GM08714 (cell line): ENCODE data around the gene ENAM.
A peak's percentile ranks its signal among the peaks of the same experiment; 100 is the strongest.

Source experiments
- H3K4me3 ChIP-seq: fragments of 200-500 bp; sonication (Bioruptor generic); 2 replicates; pipeline ENCODE4 v1.5.1; 2014; ENCODE audit warnings: mild to moderate bottlenecking, low read length, inconsistent platforms
- ZNF274 ChIP-seq: IDR thresholded peaks from 2 replicates; pipeline ENCODE4 v1.6.1; 2012; ENCODE audit warnings: mild to moderate bottlenecking, low read depth, low read length

The ENAM gene

DNA sequence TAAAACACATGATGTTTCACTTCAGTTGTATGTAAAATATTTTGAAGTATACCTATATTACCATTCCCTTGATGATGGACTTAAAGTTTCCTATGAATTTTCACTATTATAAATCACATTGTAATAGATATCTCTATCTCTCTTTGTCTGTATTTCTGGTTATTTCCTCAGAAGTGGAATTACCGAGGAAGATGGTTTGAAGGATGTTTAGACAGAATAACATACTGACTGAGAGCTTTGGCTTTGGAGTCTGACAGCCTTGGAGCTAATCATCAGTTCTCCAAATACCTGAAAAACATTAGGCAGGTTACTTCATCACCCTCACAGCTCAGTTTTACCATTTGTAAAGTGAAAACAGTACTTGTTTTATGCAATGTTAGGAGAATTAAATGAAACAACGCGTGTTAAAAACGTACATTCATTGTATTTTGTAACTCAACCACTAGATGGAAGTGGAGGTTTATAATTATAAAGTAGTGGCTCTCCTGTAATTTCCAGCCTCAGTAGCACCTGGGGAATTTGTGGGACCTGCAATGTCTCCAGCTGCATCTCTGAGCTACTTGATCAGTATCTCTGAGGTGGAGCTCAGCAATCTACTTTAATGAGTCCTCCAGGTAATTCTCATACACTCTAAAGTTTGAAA lies 23.4 kb downstream of the ENAM start:
- no peak for TF ChIP-seq ZNF274
- no peak overlapping the region for H3K4me3 ChIP-seq

GRCh38 chr4:70654605-70655011 lies 26.1 kb downstream of the ENAM start:
- TF ChIP-seq ZNF274 = no peak

GRCh38 chr4:70657326-70657725 lies 28.8 kb downstream of the ENAM start:
- H3K4me3 ChIP-seq = no peak overlapping the region
- TF ChIP-seq ZNF274 = no peak

More at GRCh38 chr4:70654605-70655011, 26.1 kb downstream of the ENAM start:
- H3K4me3 ChIP-seq = no peak overlapping the region

DNA sequence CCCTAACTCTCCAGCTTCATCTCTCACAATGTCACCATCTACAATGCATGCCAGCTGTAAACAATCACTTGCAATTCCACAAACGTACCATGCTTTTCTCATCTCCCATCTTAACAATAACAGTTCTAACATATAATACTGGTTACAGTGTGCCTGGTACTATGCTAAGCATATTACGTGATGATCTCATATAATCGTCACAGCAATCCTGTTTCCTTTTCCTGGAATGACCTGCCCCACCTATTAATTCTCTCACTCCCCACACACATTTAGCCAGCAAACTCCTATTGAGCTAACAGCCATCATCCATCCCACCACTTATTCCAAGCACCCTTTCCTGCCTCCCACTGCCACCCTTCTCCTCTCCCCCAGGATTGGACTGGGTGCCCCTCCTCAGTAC lies 29.9 kb downstream of the ENAM start:
- H3K4me3 ChIP-seq = peak overlapping the region; percentile 49; the same call in 1 of the 2 replicates
- TF ChIP-seq ZNF274 = no peak

DNA sequence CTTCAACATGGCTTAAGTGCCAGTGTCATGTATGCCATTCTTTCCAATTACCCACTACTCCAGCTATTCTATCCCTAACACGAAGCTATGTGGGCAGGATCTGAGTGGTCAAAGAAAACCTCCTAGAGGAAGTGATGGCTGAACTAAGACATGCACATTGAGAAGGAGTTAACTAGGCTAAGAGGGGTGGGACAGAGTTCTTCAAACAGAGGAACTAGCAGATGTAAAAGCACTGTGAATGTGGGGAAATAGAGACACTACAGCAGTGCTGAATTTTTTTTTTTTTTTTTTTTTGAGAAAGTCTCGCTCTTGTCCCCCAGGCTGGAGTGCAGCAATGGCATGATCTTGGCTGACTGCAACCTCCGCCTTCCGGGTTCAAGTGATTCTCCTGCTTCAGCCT lies 31.6 kb downstream of the ENAM start:
- no peak for TF ChIP-seq ZNF274

DNA sequence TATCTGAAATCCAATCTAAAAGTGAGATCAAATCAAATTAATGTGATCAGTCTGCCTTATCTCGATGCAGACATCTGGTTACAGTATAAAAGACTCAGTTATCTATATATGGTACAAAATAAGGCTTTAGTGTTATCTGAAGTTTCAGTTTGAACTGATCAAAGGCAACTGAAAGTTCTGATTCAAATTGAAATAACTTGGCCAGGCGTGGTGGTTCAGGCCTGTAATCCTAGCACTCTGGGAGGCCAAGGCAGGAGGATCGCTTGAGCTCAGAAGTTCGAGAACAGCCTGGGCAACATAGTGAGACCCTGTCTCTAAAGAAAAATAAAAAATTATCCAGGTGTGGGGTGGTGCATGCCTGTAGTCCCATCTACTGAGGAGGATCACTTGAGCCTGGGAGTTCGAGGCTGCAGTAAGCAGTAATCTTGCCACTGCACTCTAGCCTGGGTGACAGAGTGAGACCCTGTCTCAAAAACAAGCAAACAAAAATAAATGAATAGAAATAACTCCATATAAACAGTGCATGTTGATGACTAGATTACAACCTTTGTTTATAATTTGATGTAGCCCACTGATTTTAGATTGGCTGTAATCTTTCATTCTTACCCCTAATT lies 32.9 kb downstream of the ENAM start:
- H3K4me3 ChIP-seq = peak overlapping the region; percentile 55; the same call in 1 of the 2 replicates

More for the DNA sequence above, 31.6 kb downstream of the ENAM start:
- peak overlapping the region; percentile 8; the same call in 1 of the 2 replicates for H3K4me3 ChIP-seq

- TF ChIP-seq ZNF274 = no peak
- peak within 1 kb of the TSS; percentile 36; the same call in 1 of the 2 replicates for H3K4me3 ChIP-seq
Observed at GRCh38 chr4:70666369-70666768, 37.8 kb downstream of the ENAM start, which contains the start of gene JCHAIN. JCHAIN (minus strand) TSS chr4:70666508; CDS start chr4:70666490, 18 bp downstream.

DNA sequence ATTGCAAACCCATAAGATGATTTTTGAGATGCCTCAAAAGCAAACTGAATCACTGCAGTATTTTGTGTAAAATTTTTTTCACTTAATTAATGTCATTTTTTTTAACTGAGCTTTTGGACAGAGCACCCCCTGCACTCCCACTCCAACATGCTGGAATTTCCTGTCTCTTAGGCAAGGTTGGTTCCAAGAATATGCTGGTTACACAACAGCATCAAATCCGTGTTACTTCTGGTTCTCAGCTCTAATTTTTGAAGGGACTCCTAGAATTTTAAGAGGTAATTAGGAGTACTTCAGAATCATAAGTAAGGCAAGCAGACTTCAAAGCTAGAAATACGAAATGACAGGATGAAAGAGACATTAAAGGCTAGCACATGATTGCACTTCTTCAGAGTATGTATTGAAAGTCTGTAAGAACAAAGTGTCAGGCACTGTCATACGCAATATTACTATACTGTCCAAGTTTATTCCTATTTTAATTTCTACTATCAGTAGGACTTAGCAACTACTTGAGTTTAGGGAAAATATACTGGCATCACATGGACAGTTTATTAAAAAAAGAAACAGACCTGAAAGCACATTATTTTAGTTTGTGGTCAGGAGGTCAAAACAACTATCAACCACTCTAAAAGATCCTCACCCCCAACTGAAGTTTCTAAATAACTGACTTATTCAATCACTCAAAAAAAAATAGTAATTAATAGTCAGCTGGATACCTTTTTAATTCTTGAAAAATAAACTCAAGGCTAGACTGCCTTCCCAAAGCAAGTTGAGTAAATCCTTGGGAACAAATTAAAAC lies 39.4 kb downstream of the ENAM start:
- no peak for TF ChIP-seq ZNF274
- H3K4me3 ChIP-seq = no peak overlapping the region

DNA sequence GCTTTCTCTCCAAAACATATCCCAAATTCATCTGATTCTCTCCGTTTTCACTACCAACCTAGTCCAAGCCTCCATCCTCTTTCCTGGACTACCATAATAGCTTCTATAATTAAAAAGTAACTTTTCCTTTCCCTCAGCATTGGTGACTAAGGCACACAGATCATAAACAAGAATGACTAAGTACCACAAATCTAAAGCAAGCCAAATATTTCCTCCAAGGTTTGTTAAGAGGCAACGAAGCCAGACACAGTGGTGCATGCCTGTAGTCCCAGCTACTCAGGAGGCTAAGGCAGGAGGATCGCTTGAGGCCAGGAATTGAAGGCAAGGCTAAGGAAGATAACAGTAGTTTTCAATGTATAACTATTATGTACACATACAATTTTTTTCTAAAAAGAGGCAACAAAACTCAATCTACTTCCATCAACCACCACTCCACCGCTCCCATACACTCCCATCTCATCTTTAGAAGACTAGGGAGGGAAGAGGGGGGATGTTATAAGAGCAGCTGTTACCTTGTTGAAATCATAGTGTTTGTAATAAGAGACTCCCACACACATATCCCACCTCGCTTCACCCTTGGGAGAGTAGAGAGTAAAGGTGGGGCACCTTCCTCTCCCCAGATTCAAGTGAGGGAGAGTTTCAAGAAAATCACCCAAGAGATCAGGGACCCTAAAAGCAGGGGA lies 41.9 kb downstream of the ENAM start:
- H3K4me3 ChIP-seq = no peak overlapping the region
- TF ChIP-seq ZNF274 = no peak

GRCh38 chr4:70671091-70671490 lies 42.5 kb downstream of the ENAM start:
- no peak for TF ChIP-seq ZNF274
- H3K4me3 ChIP-seq = no peak overlapping the region

DNA sequence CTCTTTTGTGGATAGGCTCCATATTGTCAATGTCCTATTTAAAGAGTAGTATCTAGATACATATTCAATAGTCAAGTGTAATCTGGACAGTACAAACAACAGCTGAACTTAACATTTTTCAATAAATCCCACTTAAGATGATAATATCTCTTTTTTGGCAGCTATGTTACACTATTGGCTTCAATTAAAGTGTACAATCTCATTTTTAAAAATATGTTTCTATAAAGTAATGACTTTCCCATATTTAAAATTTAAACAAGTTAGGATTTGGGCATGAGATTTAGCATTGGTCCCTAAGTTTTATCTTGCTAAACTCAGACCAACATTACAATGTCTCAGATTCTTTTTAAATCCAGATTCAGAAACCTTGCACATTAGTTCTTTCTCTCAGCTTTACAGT lies 45.6 kb downstream of the ENAM start:
- H3K4me3 ChIP-seq = no peak overlapping the region

DNA sequence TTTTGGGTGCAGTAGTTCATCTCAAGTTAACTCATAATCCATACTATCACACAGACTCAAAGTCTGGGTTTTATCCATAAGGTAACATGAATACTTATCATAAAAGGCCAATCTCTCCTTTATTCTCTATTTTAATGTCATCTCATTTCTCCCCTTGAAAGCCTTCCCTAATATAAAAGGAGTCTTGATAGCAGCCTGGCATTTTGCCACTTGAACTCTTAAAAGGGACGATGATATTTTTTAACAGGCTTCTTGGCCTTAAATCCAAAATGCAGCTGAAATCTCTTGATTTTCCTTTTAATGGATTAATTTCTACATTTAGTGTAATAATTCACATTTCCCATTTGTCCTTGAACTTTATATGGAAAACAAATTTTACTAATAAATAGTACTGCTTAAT lies 46.2 kb downstream of the ENAM start:
- TF ChIP-seq ZNF274 = no peak
- no peak overlapping the region for H3K4me3 ChIP-seq

More for the DNA sequence above, 45.6 kb downstream of the ENAM start:
- no peak for TF ChIP-seq ZNF274

GRCh38 chr4:70676554-70677090 lies 48.1 kb downstream of the ENAM start:
- TF ChIP-seq ZNF274 = no peak
- no peak overlapping the region for H3K4me3 ChIP-seq
